Measurements from ENCODE around the gene FKBP1A.
A peak's percentile ranks its signal among the peaks of the same experiment; 100 is the strongest.

Gene FKBP1A

GRCh38 chr20:1341561-1342265 lies 51.1 kb downstream of the FKBP1A start:
- H3K4me3 Mint-ChIP-seq: no peak overlapping the region
- peaks cover 33% of the 10 kb centered on the region for H3K4me1 Mint-ChIP-seq (ENCODE audit: low read depth)
- H3K36me3 Mint-ChIP-seq (ENCODE audit: low read depth): peaks cover 8% of the 10 kb centered on the region
- H3K9me3 Mint-ChIP-seq: no peaks in the 10 kb centered on the region
- H3K27ac Mint-ChIP-seq: no peak overlapping the region
- no peaks in the 10 kb centered on the region for H3K27me3 Mint-ChIP-seq

GRCh38 chr20:1338801-1339200 lies 54.1 kb downstream of the FKBP1A start:
- Mint-ChIP-seq H3K36me3 (ENCODE audit: low read depth) (peaks cover 4% of the 10 kb centered on the region), H3K27me3 (no peaks in the 10 kb centered on the region), H3K4me3 (no peak overlapping the region), H3K27ac (no peak overlapping the region), H3K4me1 (ENCODE audit: low read depth) (peaks cover 26% of the 10 kb centered on the region), H3K9me3 (no peaks in the 10 kb centered on the region)

GRCh38 chr20:1338096-1338495 lies 54.8 kb downstream of the FKBP1A start:
- Mint-ChIP-seq H3K4me1 (ENCODE audit: low read depth) (peaks cover 25% of the 10 kb centered on the region), H3K27me3 (no peaks in the 10 kb centered on the region), H3K27ac (no peak overlapping the region), H3K9me3 (no peaks in the 10 kb centered on the region), H3K4me3 (no peak overlapping the region), H3K36me3 (ENCODE audit: low read depth) (peaks cover 4% of the 10 kb centered on the region)

- H3K4me1 Mint-ChIP-seq (ENCODE audit: low read depth): peaks cover 31% of the 10 kb centered on the region
- peaks cover 11% of the 10 kb centered on the region for H3K36me3 Mint-ChIP-seq (ENCODE audit: low read depth)
- H3K27me3 Mint-ChIP-seq: no peaks in the 10 kb centered on the region
- H3K27ac Mint-ChIP-seq: no peak overlapping the region
- no peak overlapping the region for H3K4me3 Mint-ChIP-seq
- H3K9me3 Mint-ChIP-seq: no peaks in the 10 kb centered on the region
Observed at GRCh38 chr20:1337441-1337840, 55.4 kb downstream of the FKBP1A start.

GRCh38 chr20:1336699-1337367 lies 56.0 kb downstream of the FKBP1A start:
- Mint-ChIP-seq H3K27me3 (no peaks in the 10 kb centered on the region), H3K27ac (peak overlapping the region; percentile 82), H3K4me3 (peak overlapping the region; percentile 4), H3K9me3 (no peaks in the 10 kb centered on the region), H3K4me1 (ENCODE audit: low read depth) (peaks cover 37% of the 10 kb centered on the region), H3K36me3 (ENCODE audit: low read depth) (peaks cover 17% of the 10 kb centered on the region)

- H3K9me3 Mint-ChIP-seq: no peaks in the 10 kb centered on the region
- peaks cover 44% of the 10 kb centered on the region for H3K4me1 Mint-ChIP-seq (ENCODE audit: low read depth)
- H3K27me3 Mint-ChIP-seq: no peaks in the 10 kb centered on the region
- no peak overlapping the region for H3K4me3 Mint-ChIP-seq
- H3K36me3 Mint-ChIP-seq (ENCODE audit: low read depth): peaks cover 17% of the 10 kb centered on the region
- H3K27ac Mint-ChIP-seq: peak overlapping the region; percentile 82
Observed at GRCh38 chr20:1335961-1336698, 56.7 kb downstream of the FKBP1A start.

GRCh38 chr20:1334761-1335160 lies 58.1 kb downstream of the FKBP1A start:
- peaks cover 57% of the 10 kb centered on the region for H3K4me1 Mint-ChIP-seq (ENCODE audit: low read depth)
- H3K27me3 Mint-ChIP-seq: no peaks in the 10 kb centered on the region
- peaks cover 22% of the 10 kb centered on the region for H3K36me3 Mint-ChIP-seq (ENCODE audit: low read depth)
- no peak overlapping the region for H3K4me3 Mint-ChIP-seq
- H3K9me3 Mint-ChIP-seq: no peaks in the 10 kb centered on the region
- no peak overlapping the region for H3K27ac Mint-ChIP-seq

GRCh38 chr20:1334370-1334731 lies 58.5 kb downstream of the FKBP1A start:
- no peaks in the 10 kb centered on the region for H3K9me3 Mint-ChIP-seq
- peaks cover 26% of the 10 kb centered on the region for H3K36me3 Mint-ChIP-seq (ENCODE audit: low read depth)
- H3K27ac Mint-ChIP-seq: no peak overlapping the region
- H3K4me1 Mint-ChIP-seq (ENCODE audit: low read depth): peaks cover 61% of the 10 kb centered on the region
- no peaks in the 10 kb centered on the region for H3K27me3 Mint-ChIP-seq
- no peak overlapping the region for H3K4me3 Mint-ChIP-seq

GRCh38 chr20:1333462-1334369 lies 59.1 kb downstream of the FKBP1A start:
- H3K4me1 Mint-ChIP-seq (ENCODE audit: low read depth): peaks cover 67% of the 10 kb centered on the region
- H3K27ac Mint-ChIP-seq: no peak overlapping the region
- no peaks in the 10 kb centered on the region for H3K9me3 Mint-ChIP-seq
- no peak overlapping the region for H3K4me3 Mint-ChIP-seq
- H3K27me3 Mint-ChIP-seq: no peaks in the 10 kb centered on the region
- peaks cover 27% of the 10 kb centered on the region for H3K36me3 Mint-ChIP-seq (ENCODE audit: low read depth)

GRCh38 chr20:1332749-1333300 lies 60.0 kb downstream of the FKBP1A start:
- no peaks in the 10 kb centered on the region for H3K27me3 Mint-ChIP-seq
- peaks cover 27% of the 10 kb centered on the region for H3K36me3 Mint-ChIP-seq (ENCODE audit: low read depth)
- no peak overlapping the region for H3K4me3 Mint-ChIP-seq
- H3K9me3 Mint-ChIP-seq: no peaks in the 10 kb centered on the region
- peak overlapping the region; percentile 70 for H3K27ac Mint-ChIP-seq
- peaks cover 71% of the 10 kb centered on the region for H3K4me1 Mint-ChIP-seq (ENCODE audit: low read depth)

- Mint-ChIP-seq H3K4me1 (ENCODE audit: low read depth) (peaks cover 65% of the 10 kb centered on the region), H3K27me3 (no peaks in the 10 kb centered on the region), H3K4me3 (no peak overlapping the region), H3K36me3 (ENCODE audit: low read depth) (peaks cover 27% of the 10 kb centered on the region), H3K27ac (no peak overlapping the region), H3K9me3 (no peaks in the 10 kb centered on the region)
Observed at GRCh38 chr20:1331801-1332453, 60.9 kb downstream of the FKBP1A start.

GRCh38 chr20:1331101-1331500 lies 61.8 kb downstream of the FKBP1A start:
- peak overlapping the region; percentile 34 for H3K27ac Mint-ChIP-seq
- H3K4me1 Mint-ChIP-seq (ENCODE audit: low read depth): peaks cover 57% of the 10 kb centered on the region
- no peaks in the 10 kb centered on the region for H3K27me3 Mint-ChIP-seq
- no peaks in the 10 kb centered on the region for H3K9me3 Mint-ChIP-seq
- peaks cover 27% of the 10 kb centered on the region for H3K36me3 Mint-ChIP-seq (ENCODE audit: low read depth)
- H3K4me3 Mint-ChIP-seq: no peak overlapping the region

GRCh38 chr20:1330075-1330830 lies 62.6 kb downstream of the FKBP1A start:
- Mint-ChIP-seq H3K4me1 (ENCODE audit: low read depth) (peaks cover 48% of the 10 kb centered on the region), H3K36me3 (ENCODE audit: low read depth) (peaks cover 27% of the 10 kb centered on the region), H3K27me3 (no peaks in the 10 kb centered on the region), H3K9me3 (no peaks in the 10 kb centered on the region), H3K4me3 (peak overlapping the region; percentile 33), H3K27ac (peak overlapping the region; percentile 90)
